GM20431 (cell line): ENCODE data around the gene PSMC5.
"Not testable (repeated sequence)": the region's sequence is repeated elsewhere in the genome, so short reads cannot be mapped to it uniquely, and the experiment has no call there.

Source experiments
- in situ Hi-C: fragments of 300-500 bp; cut with MseI, MboI; formaldehyde crosslinking; loops from one replicate; pipeline ENCODE4 v1.15.0; 2020; ENCODE audit warnings: low sequenced_read_pairs; ENCODE audit not compliant: unreplicated experiment

The PSMC5 gene

DNA sequence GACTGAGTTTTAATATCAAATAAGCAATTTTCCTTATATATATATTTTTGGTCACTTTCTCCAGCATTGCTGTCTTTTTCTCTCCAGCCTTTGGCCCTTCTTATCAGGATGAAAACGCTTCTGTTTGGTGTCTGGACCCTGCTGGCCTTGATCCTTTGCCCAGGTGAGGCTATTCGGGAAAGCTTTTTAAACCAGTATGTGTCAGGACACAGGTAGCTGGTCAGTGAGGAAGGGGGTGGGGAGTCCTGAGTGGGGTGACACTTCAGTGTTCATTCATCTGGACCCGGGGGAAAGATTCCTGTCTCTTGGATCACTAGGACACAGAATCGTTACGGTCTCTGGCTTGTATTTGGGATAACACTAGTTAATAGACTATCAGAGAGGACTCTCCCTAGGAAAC lies 27.5 kb downstream of the PSMC5 start:
- in situ Hi-C loops, result no loop called here

DNA sequence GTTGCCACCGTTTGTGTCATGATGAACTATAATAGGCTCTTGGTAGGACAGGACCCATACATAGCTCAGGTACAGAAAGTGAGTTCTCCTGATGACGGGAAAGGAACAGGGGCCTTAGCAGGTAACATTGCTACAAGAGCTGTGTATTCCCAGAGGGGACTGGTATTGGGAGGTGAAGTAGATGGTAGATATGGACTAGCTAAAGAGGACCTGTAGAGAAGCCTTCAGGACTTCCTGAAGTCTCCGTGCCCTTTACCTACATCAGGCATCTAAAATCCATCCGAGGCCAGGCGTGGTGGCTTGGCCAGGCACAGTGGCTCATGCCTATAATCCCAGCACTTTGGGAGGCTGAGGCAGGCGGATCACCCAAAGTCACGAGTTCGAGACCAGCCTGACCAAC lies 28.0 kb downstream of the PSMC5 start:
- in situ Hi-C loops, result no loop called here

DNA sequence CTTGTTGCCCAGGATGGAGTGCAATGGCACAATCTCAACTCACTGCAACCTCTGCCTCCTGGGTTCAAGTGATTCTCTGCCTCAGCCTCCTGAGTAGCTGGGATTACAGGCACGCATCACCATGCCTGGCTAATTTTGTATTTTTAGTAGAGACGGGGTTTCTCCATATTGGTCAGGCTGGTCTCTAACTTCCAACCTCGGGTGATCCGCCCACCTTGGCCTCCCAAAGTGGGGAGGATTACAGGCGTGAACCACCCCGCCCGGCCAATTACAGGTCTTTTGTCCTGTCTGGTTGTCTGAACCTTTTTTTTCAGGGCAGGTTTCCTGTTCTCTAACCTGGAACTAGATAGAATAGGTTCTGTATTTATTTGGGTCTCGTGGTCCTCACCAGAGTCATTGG lies 29.2 kb downstream of the PSMC5 start:
- in situ Hi-C loops, result not testable (repeated sequence)

DNA sequence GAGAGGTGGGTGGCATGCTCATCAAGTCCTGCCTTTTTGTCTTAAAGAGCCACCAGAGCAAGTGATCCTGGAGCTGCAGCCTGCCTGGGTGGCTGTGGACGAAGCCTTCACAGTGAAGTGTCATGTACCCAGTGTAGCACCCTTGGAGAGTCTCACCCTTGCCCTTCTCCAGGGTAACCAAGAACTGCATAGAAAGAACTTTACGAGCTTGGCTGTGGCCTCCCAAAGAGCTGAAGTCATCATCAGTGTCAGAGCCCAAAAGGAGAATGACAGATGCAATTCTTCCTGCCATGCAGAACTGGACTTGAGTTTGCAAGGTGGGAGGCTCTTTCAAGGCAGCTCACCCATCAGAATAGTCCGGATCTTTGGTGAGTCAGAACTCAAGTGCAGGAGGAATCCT lies 32.0 kb downstream of the PSMC5 start:
- in situ Hi-C loops, result no loop called here

DNA sequence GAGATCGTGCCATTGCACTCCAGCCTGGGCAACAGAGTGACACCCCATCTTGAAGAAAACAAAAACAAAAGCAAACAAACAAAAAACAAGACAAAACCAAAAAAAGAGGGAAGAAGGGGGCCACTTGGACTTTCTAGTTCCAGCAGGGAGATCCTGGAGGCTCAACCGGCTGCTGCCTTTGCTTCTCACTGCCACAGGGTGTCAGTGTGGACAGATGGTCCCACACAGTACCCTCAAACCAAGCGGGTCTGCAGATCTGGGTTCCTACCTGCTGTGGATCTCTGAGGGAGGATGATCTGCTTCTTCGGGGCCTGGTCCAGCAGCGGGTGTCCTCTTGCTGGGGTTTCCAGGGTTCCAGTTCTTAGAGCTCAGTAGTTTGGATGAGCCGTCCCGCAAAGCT lies 39.4 kb downstream of the PSMC5 start:
- in situ Hi-C loops, result not testable (repeated sequence)

DNA sequence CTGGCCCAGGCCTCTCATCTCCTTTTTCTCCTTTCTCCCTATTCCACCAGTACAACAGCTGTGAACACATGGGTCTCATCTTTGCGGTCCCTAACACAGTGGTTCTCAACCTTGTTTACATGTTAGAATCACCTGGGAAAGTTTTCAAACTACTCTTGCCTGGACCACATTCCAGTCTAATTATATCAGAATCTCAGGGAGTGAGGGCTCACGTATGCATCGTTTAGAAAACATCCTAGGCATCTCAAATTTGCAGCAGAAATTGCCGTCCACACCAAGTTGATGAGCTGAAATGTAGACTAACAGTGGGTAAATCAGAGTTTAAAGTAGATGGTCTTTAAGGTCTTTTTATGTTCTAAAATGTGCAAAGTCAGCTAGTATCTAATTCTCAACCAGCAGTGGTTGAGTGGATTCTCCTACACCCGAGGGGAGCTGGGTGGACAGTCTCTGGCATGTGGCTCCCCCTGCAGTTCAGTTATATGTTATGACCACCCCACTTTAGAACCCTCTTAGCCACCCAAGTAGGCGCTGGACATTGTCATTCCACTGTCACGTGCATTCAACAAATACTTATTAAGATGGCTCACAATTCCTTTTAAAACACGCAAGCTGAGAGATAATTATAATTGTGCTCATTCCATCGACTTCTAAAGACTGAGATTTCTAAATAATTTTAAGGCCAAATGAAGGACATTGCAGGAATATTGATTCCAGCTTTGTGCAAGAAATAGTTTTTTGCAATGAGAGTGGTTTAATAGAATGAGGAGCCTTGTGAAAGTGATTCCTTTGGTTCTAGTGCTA lies 42.5 kb downstream of the PSMC5 start:
- in situ Hi-C loops, result not testable (repeated sequence)

DNA sequence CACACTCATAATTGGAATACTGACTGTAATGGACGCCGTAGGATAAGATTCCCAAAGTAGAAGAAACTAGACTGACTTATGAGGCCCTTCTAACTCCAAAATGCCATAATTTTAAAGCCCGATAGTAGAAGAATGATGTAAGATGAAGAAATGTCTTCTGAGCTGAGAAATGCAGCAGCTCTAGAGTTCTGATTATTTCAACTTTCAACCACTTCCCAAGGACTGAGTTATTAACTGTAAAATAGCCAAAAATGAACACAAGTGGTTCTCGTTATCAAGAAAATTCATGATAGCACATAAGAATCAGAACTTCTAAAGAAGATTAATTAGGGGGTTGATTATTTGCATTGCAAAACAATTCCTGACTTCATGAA lies 43.0 kb downstream of the PSMC5 start:
- in situ Hi-C loops, result not testable (repeated sequence)

DNA sequence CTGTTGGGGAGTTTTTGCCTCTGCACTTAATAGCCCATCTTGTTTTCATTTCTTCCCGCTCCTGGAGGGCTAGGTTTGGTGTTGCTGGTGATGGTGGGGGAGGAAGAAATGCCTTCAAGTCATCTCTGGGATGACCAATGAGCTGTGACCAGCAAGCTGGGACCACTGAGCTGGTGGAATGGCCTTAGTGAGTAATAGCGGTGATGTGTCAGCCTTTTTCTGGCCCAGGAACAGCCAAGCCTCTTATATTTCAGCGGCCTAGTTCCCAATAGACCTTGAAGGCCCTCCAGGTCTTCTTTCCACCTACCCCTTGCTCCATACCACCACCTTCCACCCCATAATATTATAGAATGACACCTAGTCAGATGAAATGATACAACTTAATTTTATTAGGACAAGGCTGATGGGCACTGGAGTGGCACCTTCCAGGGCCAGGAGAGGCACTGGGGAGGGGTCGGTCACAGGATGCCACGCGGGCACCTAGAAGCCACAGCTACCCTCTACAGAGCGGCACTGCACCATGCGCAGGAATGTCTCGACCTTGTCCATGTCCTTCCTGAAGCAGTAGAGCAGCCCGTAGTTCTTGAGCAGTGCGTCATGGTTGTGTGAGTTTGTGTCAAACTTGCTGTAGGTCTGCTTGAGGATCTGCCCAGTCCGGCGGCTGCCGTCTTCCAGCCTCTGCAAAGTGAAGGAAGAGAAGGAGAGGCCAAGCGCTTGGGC lies 44.6 kb downstream of the PSMC5 start:
- in situ Hi-C loops, result not testable (repeated sequence)

DNA sequence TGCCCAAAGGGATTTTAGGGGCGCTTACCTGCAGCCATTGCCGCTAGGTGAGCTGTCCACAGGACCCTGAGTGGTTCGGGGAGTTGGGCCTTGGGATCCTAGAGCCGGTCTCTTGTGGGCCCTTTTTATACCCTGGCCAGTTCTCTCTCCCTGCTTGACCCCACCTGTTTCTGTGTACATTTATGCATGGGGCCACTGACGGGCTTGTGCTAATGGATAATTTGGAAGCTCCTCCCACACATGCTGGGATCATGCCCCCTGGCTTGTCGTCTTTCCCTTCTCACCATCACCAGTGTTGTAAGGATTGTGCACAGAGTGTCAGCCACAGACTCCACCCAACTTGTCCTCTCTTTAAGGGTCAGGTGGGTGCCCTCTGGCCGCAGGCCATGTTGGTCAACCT lies 46.3 kb downstream of the PSMC5 start, which contains the start of gene CSH2:
Gene CSH2 (minus strand): TSS at position 101 of the 400 bp plus-strand sequence. CDS start 63 bp downstream, at position 38.
- in situ Hi-C loops, result not testable (repeated sequence)

DNA sequence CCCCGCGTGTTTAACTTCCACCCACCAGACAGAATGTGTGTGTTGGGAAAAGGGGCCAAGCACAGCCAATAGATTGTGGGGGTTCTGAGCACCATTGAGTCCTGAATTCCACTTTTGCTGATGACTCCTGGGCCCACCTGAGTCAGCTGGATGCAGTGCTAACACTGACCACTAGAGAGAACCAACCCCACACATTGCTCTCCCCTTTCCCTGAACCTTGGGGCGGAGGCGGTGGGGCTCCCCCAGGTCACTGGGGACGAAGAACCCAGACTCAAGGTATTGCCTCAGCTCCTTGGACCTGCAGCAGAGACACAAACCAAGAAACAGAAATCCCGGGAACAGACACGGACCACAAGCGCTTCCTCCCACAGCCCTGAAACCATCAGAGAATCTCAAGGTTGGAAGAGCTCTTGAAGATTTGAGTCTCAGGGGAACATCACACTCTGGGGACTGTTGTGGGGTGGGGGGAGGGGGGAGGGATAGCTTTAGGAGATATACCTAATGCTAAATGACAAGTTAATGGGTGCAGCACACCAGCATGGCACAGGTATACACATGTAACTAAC lies 46.9 kb downstream of the PSMC5 start:
- in situ Hi-C loops, result not testable (repeated sequence)

DNA sequence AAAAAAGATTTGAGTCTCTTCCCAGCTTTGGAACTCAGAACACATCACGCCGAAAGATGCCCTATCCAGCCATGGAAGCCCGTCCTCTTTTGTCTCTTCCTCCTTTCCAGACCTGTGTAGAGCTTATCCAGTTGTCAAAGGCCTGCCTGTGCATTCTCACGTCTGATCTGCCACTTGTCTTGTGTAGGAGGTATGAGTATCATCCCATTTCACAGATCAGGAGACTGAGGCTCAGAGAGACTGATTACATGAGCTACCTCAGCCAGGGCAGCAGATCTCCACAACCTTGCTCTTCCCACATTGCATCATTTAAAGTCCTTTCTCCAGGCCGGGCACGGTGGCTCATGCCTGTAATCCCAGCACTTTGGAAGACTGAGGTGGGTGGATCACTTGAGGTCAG lies 47.5 kb downstream of the PSMC5 start:
- in situ Hi-C loops, result not testable (repeated sequence)

DNA sequence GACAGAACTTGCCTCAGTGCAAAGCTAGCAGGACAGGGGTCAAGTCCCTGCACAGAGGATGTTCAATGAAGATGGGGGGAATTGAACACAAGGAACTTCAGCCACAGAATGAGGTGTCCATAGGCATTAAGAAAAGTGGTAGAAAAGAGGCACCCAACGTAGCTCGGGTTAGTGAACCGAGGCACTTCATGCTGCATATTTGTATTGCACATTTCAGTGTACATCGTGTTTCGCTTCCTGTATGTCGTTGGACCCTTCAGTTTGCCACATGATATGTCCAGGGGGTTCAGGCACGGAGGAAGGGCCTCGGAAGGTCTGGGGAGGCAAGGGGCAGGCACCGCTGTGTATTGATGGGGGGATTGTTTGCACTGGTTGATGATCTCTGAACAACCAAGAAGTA lies 51.2 kb downstream of the PSMC5 start:
- in situ Hi-C loops, result not testable (repeated sequence)

DNA sequence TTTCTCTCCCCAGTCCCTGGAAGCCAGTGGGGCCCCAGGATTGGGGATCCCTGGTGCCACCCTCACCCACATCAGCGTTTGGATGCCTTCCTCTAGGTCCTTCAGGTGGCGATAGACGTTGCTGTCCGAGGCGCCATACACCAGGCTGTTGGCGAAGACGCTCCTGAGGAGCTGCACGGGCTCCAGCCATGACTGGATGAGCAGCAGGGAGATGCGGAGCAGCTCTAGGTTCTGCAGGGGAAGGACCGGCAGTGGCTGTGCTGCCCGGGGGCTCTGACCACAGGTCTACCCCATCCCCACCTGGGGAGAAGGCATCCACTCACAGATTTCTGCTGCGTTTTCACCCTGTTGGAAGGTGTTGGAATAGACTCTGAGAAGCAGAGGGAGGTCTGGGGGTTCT lies 53.5 kb downstream of the PSMC5 start:
- in situ Hi-C loops, result no loop called here

DNA sequence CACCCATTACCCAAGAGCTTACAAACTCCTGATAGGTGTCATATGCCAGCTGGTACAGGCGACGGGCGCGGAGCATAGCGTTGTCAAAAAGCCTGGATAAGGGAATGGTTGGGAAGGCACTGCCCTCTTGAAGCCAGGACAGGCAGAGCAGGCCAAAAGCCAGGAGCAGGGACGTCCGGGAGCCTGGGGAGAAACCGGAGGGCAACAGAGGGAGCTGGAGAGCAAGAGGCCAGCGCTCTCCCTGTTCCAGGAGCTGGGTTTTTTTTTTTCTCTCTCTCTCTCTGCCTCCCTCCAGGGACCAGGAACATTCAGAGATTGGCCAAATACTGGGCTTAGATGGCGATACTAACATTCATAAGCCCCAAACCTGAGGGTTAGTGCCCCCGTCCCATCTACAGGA lies 54.1 kb downstream of the PSMC5 start:
- in situ Hi-C loops, result not testable (repeated sequence)
